Measurements from ENCODE around the gene BAHD1.

BAHD1 gene

GRCh38 chr15:40498891-40499290, 58.1 kb downstream of the BAHD1 start:
- DNase-seq (ENCODE audit: low read depth, low spot score) = no peak

- no peak for DNase-seq (ENCODE audit: low read depth, low spot score)
These were observed 59.2 kb downstream of the BAHD1 start for GRCh38 chr15:40499931-40500330.

GRCh38 chr15:40500568-40501330, 60.0 kb downstream of the BAHD1 start:
- DNase-seq (ENCODE audit: low read depth, low spot score) = no peak

GRCh38 chr15:40501487-40501886, 60.7 kb downstream of the BAHD1 start:
- DNase-seq (ENCODE audit: low read depth, low spot score) = no peak

GRCh38 chr15:40506964-40507571, 66.3 kb downstream of the BAHD1 start:
- no peak for DNase-seq (ENCODE audit: low read depth, low spot score)

- DNase-seq (ENCODE audit: low read depth, low spot score) = no peak
These were observed 67.5 kb downstream of the BAHD1 start for GRCh38 chr15:40508216-40508615.

GRCh38 chr15:40510201-40510600, 69.4 kb downstream of the BAHD1 start:
- no peak for DNase-seq (ENCODE audit: low read depth, low spot score)

GRCh38 chr15:40511093-40511471, 70.3 kb downstream of the BAHD1 start:
- no peak for DNase-seq (ENCODE audit: low read depth, low spot score)

- DNase-seq (ENCODE audit: low read depth, low spot score) = no peak
These were observed 70.8 kb downstream of the BAHD1 start for GRCh38 chr15:40511472-40512133.

GRCh38 chr15:40512440-40512839, 71.7 kb downstream of the BAHD1 start:
- DNase-seq (ENCODE audit: low read depth, low spot score) = no peak

- no peak for DNase-seq (ENCODE audit: low read depth, low spot score)
These were observed 72.9 kb downstream of the BAHD1 start for GRCh38 chr15:40513609-40514008.

- no peak for DNase-seq (ENCODE audit: low read depth, low spot score)
These were observed 75.6 kb downstream of the BAHD1 start for GRCh38 chr15:40516322-40516721.

Measured in brain pericyte (primary cell).